Measurements from ENCODE around the gene TAF15. TPM values are rescaled to one million over a fixed set of nuclear protein-coding genes. Genes with fewer than 3 reads are reported as not detected.

Gene TAF15
- total RNA-seq, 2 experiments from 2014 or later = 114 to 119 TPM

GRCh38 chr17:35875072-35875799 lies 66.0 kb downstream of the TAF15 start:
- Histone ChIP-seq H3K4me1 (ENCODE audit: insufficient read depth, low read length) (peaks cover 42% of the 10 kb centered on the region), H3K9me3 (ENCODE audit: control insufficient read depth in 1 of 2, insufficient read depth in 1 of 2, low read length in 2 of 2) (no peaks in the 10 kb centered on the region), H3K27me3 (ENCODE audit: control insufficient read depth in 1 of 2, insufficient read depth in 2 of 2, low read length in 2 of 2) (no peaks in the 10 kb centered on the region), H3K4me3 (ENCODE audit: low read length) (peak overlapping the region; percentile 59), H3K36me3 (ENCODE audit: insufficient read depth, low read length) (no peaks in the 10 kb centered on the region), H3K27ac (ENCODE audit: low read depth in 1 of 2, low read length in 2 of 2) (peak overlapping the region in 1 of 2 donors; percentile 52)
- no peaks in the 10 kb centered on the region for H3K27me3 Mint-ChIP-seq
- POLR2A ChIA-PET = interaction anchor here (0.7 to 0.9 kb wide), 2 partner anchors 16 to 17 kb away, joined by 3 to 4 read pairs; no protein-coding TSS in a partner anchor
- TF ChIP-seq CTCF (IDR thresholded peaks at IDR 0.05) = no peak
- no peaks in the 10 kb centered on the region for H3K36me3 Mint-ChIP-seq (ENCODE audit: low read depth)
- ATAC-seq (ENCODE audit: poor library complexity) (no peak), DNase-seq (peak in 4 of 14 experiments; percentile 20 to 70 (median 24))
- H3K9me3 Mint-ChIP-seq = no peaks in the 10 kb centered on the region
- H3K4me3 Mint-ChIP-seq = no peak overlapping the region
- CTCF ChIA-PET = interaction anchor here (1.3 kb wide), 1 partner anchor 11 kb away, joined by 5 read pairs; no protein-coding TSS in a partner anchor
- peaks cover 32% of the 10 kb centered on the region for H3K4me1 Mint-ChIP-seq (ENCODE audit: low read depth)
- H3K27ac Mint-ChIP-seq = peak overlapping the region; percentile 45
- intact Hi-C loops (cut with DNase I, micrococcal nuclease) = no loop called here

GRCh38 chr17:35875800-35876139 lies 66.5 kb downstream of the TAF15 start:
- H3K4me3 Mint-ChIP-seq = no peak overlapping the region
- intact Hi-C loops (cut with DNase I, micrococcal nuclease) = no loop called here
- no peaks in the 10 kb centered on the region for H3K36me3 Mint-ChIP-seq (ENCODE audit: low read depth)

GRCh38 chr17:35876534-35876933 lies 67.2 kb downstream of the TAF15 start:
- H3K27ac ChIP-seq (ENCODE audit: low read depth in 1 of 2, low read length in 2 of 2) = peak overlapping the region in 1 of 2 donors; percentile 52
- H3K27me3 ChIP-seq (ENCODE audit: control insufficient read depth in 1 of 2, insufficient read depth in 2 of 2, low read length in 2 of 2) = no peaks in the 10 kb centered on the region
- ATAC-seq (ENCODE audit: poor library complexity) = no peak
- intact Hi-C loops (cut with DNase I, micrococcal nuclease) = no loop called here
- Mint-ChIP-seq H3K27ac (no peak overlapping the region), H3K9me3 (no peaks in the 10 kb centered on the region), H3K36me3 (ENCODE audit: low read depth) (no peaks in the 10 kb centered on the region), H3K27me3 (no peaks in the 10 kb centered on the region), H3K4me1 (ENCODE audit: low read depth) (peaks cover 23% of the 10 kb centered on the region), H3K4me3 (no peak overlapping the region)
- H3K36me3 ChIP-seq (ENCODE audit: insufficient read depth, low read length) = no peaks in the 10 kb centered on the region
- no peak for TF ChIP-seq CTCF (IDR thresholded peaks at IDR 0.05)
- ChIA-PET POLR2A (interaction anchor here (0.7 kb wide), 1 partner anchor 12 kb away, joined by 3 read pairs; no protein-coding TSS in a partner anchor), CTCF (interaction anchor here (1.3 kb wide), 1 partner anchor 13 kb away, joined by 5 read pairs; no protein-coding TSS in a partner anchor)
- H3K4me1 ChIP-seq (ENCODE audit: insufficient read depth, low read length) = peaks cover 47% of the 10 kb centered on the region
- DNase-seq = no peak
- no peaks in the 10 kb centered on the region for H3K9me3 ChIP-seq (ENCODE audit: control insufficient read depth in 1 of 2, insufficient read depth in 1 of 2, low read length in 2 of 2)
- peak overlapping the region; percentile 59 for H3K4me3 ChIP-seq (ENCODE audit: low read length)

More at GRCh38 chr17:35875800-35876139, 66.5 kb downstream of the TAF15 start:
- Mint-ChIP-seq H3K4me1 (ENCODE audit: low read depth) (peaks cover 31% of the 10 kb centered on the region), H3K27me3 (no peaks in the 10 kb centered on the region), H3K9me3 (no peaks in the 10 kb centered on the region), H3K27ac (peak overlapping the region; percentile 45)
- H3K36me3 ChIP-seq (ENCODE audit: insufficient read depth, low read length) = no peaks in the 10 kb centered on the region
- peak overlapping the region in 1 of 2 donors; percentile 52 for H3K27ac ChIP-seq (ENCODE audit: low read depth in 1 of 2, low read length in 2 of 2)
- DNase-seq (no peak), ATAC-seq (ENCODE audit: poor library complexity) (no peak)
- TF ChIP-seq CTCF (IDR thresholded peaks at IDR 0.05) = no peak
- no peaks in the 10 kb centered on the region for H3K9me3 ChIP-seq (ENCODE audit: control insufficient read depth in 1 of 2, insufficient read depth in 1 of 2, low read length in 2 of 2)
- ChIA-PET POLR2A (no interaction called here), CTCF (interaction anchor here (1.3 kb wide), 1 partner anchor 12 kb away, joined by 5 read pairs; no protein-coding TSS in a partner anchor)
- peaks cover 47% of the 10 kb centered on the region for H3K4me1 ChIP-seq (ENCODE audit: insufficient read depth, low read length)
- H3K4me3 ChIP-seq (ENCODE audit: low read length) = peak overlapping the region; percentile 59
- no peaks in the 10 kb centered on the region for H3K27me3 ChIP-seq (ENCODE audit: control insufficient read depth in 1 of 2, insufficient read depth in 2 of 2, low read length in 2 of 2)
